GM23338 (cell line): Measurements from ENCODE around the gene ZNF787. TPM values are rescaled to one million over a fixed set of nuclear protein-coding genes. Genes with fewer than 3 reads are reported as not detected.

Experiments
- ATAC-seq: fragments of 200-7000 bp; cut with Tn5 transposase; 3 replicates; pipeline ENCODE4 v1.9.1; 2020
- DNase-seq: peaks from one replicate; pipeline ENCODE4 v3.0.0-alpha.2; 2015; ENCODE audit warnings: low spot score
- H2AFZ ChIP-seq: fragments of 200-600 bp; sonication (generic); 2 replicates; pipeline ENCODE4 v1.8.0; 2016; ENCODE audit warnings: antibody characterized with exemption, mild to moderate bottlenecking, moderate library complexity
- H3F3A ChIP-seq: fragments of 200-600 bp; sonication (generic); replicated peaks from 2 replicates; pipeline ENCODE4 v1.8.0; 2017; ENCODE audit warnings: antibody characterized with exemption, mixed run types, low read depth
- H3K27ac ChIP-seq: fragments of 200-600 bp; sonication (generic); 2 replicates; pipeline ENCODE4 v1.6.1; 2016; ENCODE audit warnings: low read depth
- H3K27me3 ChIP-seq: fragments of 200-600 bp; sonication (generic); 2 replicates; pipeline ENCODE4 v1.8.0; 2016; ENCODE audit warnings: mild to moderate bottlenecking, mixed run types, moderate library complexity; ENCODE audit not compliant: insufficient read depth
- H3K36me3 ChIP-seq: fragments of 200-600 bp; sonication (generic); 2 replicates; pipeline ENCODE4 v1.8.0; 2016; ENCODE audit warnings: mild to moderate bottlenecking; ENCODE audit not compliant: insufficient read depth
- H3K4me1 ChIP-seq: fragments of 200-600 bp; sonication (generic); 2 replicates; pipeline ENCODE4 v1.8.0; 2016; ENCODE audit warnings: mild to moderate bottlenecking, moderate library complexity; ENCODE audit not compliant: insufficient read depth
- H3K4me2 ChIP-seq: fragments of 200-600 bp; sonication (generic); 2 replicates; pipeline ENCODE4 v1.7.1; 2017; ENCODE audit warnings: mixed run types
- H3K4me3 ChIP-seq: fragments of 200-600 bp; sonication (generic); 2 replicates; pipeline ENCODE4 v1.6.1; 2016; ENCODE audit warnings: mixed run types
- H3K79me2 ChIP-seq: fragments of 200-600 bp; sonication (generic); replicated peaks from 2 replicates; pipeline ENCODE4 v1.8.0; 2017; ENCODE audit warnings: mild to moderate bottlenecking; ENCODE audit not compliant: insufficient read depth
- H3K9me2 ChIP-seq: fragments of 200-600 bp; sonication (generic); 2 replicates; pipeline ENCODE4 v1.8.0; 2017; ENCODE audit not compliant: insufficient read depth
- H4K20me1 ChIP-seq: fragments of 200-600 bp; sonication (generic); replicated peaks from 2 replicates; pipeline ENCODE4 v1.8.0; 2017; ENCODE audit warnings: mild to moderate bottlenecking; ENCODE audit not compliant: insufficient read depth
- H3K27ac Mint-ChIP-seq: 2 replicates; pipeline ENCODE4 v1.8.0; 2020; ENCODE audit warnings: inconsistent platforms, mild to moderate bottlenecking, moderate library complexity, mixed read lengths
- H3K27me3 Mint-ChIP-seq: 3 replicates; pipeline ENCODE4 v1.8.0; 2022; ENCODE audit warnings: low read depth, mild to moderate bottlenecking, moderate library complexity, mixed read lengths, inconsistent platforms; ENCODE audit not compliant: insufficient read depth, poor library complexity
- H3K36me3 Mint-ChIP-seq: 3 replicates; pipeline ENCODE4 v1.8.0; 2021; ENCODE audit warnings: low read depth, mild to moderate bottlenecking, inconsistent platforms, moderate library complexity, mixed read lengths
- H3K4me1 Mint-ChIP-seq: 3 replicates; pipeline ENCODE4 v1.8.0; 2020; ENCODE audit warnings: mild to moderate bottlenecking, inconsistent platforms, mixed read lengths
- H3K4me3 Mint-ChIP-seq: 3 replicates; pipeline ENCODE4 v1.8.0; 2021; ENCODE audit warnings: moderate library complexity, mild to moderate bottlenecking, inconsistent platforms, mixed read lengths
- H3K9me3 Mint-ChIP-seq: 3 replicates; pipeline ENCODE4 v1.8.0; 2020; ENCODE audit warnings: moderate library complexity, mild to moderate bottlenecking, inconsistent platforms, mixed read lengths
- CREB1 ChIP-seq: fragments of 250-450 bp; sonication (Bioruptor Pico); IDR thresholded peaks from 2 replicates; pipeline ENCODE4 v1.5.0; 2020; ENCODE audit warnings: low read depth, mild to moderate bottlenecking, moderate library complexity
- ETS1 ChIP-seq: IDR thresholded peaks from 2 replicates; pipeline ENCODE4 v1.6.1; 2016; ENCODE audit warnings: antibody characterized with exemption
- EZH2 ChIP-seq: fragments of 200-600 bp; sonication (generic); IDR thresholded peaks from one replicate; pipeline ENCODE4 v1.8.0; 2017; ENCODE audit warnings: antibody characterized with exemption, mild to moderate bottlenecking, low read depth; ENCODE audit not compliant: unreplicated experiment
- JUNB ChIP-seq: IDR thresholded peaks from one replicate; pipeline ENCODE4 v1.6.1; 2016; ENCODE audit warnings: antibody characterized with exemption; ENCODE audit not compliant: unreplicated experiment
- NANOG ChIP-seq: IDR thresholded peaks from 2 replicates; pipeline ENCODE4 v1.6.1; 2016; ENCODE audit warnings: antibody characterized with exemption, borderline replicate concordance
- STAT1 ChIP-seq: IDR thresholded peaks from one replicate; pipeline ENCODE4 v1.6.1; 2016; ENCODE audit warnings: antibody characterized with exemption; ENCODE audit not compliant: unreplicated experiment
- ZNF331 ChIP-seq: fragments of 250-450 bp; sonication (Bioruptor Pico); IDR thresholded peaks from 2 replicates; pipeline ENCODE4 v1.5.0; 2020; ENCODE audit warnings: low read depth, mild to moderate bottlenecking, moderate library complexity
- ZNF462 ChIP-seq: fragments of 250-450 bp; sonication (Bioruptor Pico); IDR thresholded peaks from 2 replicates; pipeline ENCODE4 v1.5.0; 2020; ENCODE audit warnings: mild to moderate bottlenecking, moderate library complexity
- polyA plus RNA-seq: library from polyadenylated mRNA; unstranded; fragments of >200 nt; fragmentation: Nextera tagmentation; extraction: Ambion mirVana; gene quantifications from 2 replicates; pipeline ENCODE4 v1.2.1, GENCODE V29; 2016
- total RNA-seq: library from RNA; depleted of rRNA; stranded (reverse); fragments of >200 nt; shearing (Covaris generic); gene quantifications from 2 replicates; pipeline ENCODE4 v1.2.3, GENCODE V29; 2014

ZNF787 gene
- total and polyA plus RNA-seq, 2 experiments from 2014 or later = 12.5 to 44.6 TPM

- Histone ChIP-seq H3K9me2 (no peaks in the 10 kb centered on the region), H3K27ac (no peak overlapping the region), H3K4me1 (peaks cover 15% of the 10 kb centered on the region), H3K4me3 (no peak overlapping the region), H3K79me2 (peaks cover 22% of the 10 kb centered on the region), H4K20me1 (peaks cover 8% of the 10 kb centered on the region; the same call in 1 of the 2 replicates), H3K4me2 (no peak overlapping the region), H3F3A (no peaks in the 10 kb centered on the region; the same call in 1 of the 2 replicates), H3K36me3 (no peaks in the 10 kb centered on the region; the same call in 1 of the 2 replicates), H3K27me3 (no peaks in the 10 kb centered on the region), H2AFZ (0 out of 2 replicates have a peak overlapping the region, but pooled peaks have one; percentile 66)
- no peak overlapping the region; the same call in 1 of the 2 replicates for H3K27ac Mint-ChIP-seq
- ATAC-seq (no peak), DNase-seq (no peak)
- TF ChIP-seq CREB1 (CRISPR knock-in tag) = no peak
- no peak for TF ChIP-seq STAT1
- no peak for TF ChIP-seq EZH2
- TF ChIP-seq ETS1 = no peak
- TF ChIP-seq ZNF331 (CRISPR knock-in tag) = no peak
- TF ChIP-seq NANOG = no peak
- no peak for TF ChIP-seq ZNF462 (CRISPR knock-in tag)
- TF ChIP-seq JUNB = no peak
- peaks cover 11% of the 10 kb centered on the region for H3K36me3 Mint-ChIP-seq
- H3K4me1 Mint-ChIP-seq = peaks cover 20% of the 10 kb centered on the region
- peaks cover 9% of the 10 kb centered on the region for H3K27me3 Mint-ChIP-seq
- no peak overlapping the region for H3K4me3 Mint-ChIP-seq
- no peaks in the 10 kb centered on the region; the same call in 2 of the 3 replicates for H3K9me3 Mint-ChIP-seq
Observed at GRCh38 chr19:56123266-56123891, 2.3 kb upstream of the ZNF787 start.
